Parathyroid adenoma (tissue), 2 donors: ENCODE data around the gene OR6B3.

Experiments used
- H2AFZ ChIP-seq: fragments of 300-600 bp; sonication (generic); one replicate; pipeline ENCODE4 v1.7.0; 2017; ENCODE audit warnings: antibody characterized with exemption, mild to moderate bottlenecking
- H3K27ac ChIP-seq: fragments of 300-600 bp; sonication (generic); one replicate; pipeline ENCODE4 v1.7.0; 2017
- H3K27me3 ChIP-seq: fragments of 300-600 bp; sonication (generic); one replicate; pipeline ENCODE4 v1.7.0; 2017; ENCODE audit warnings: low read length; ENCODE audit not compliant: control insufficient read depth, insufficient read depth
- H3K36me3 ChIP-seq: fragments of 300-600 bp; sonication (generic); one replicate; pipeline ENCODE4 v1.7.0; 2017; ENCODE audit warnings: low read length; ENCODE audit not compliant: control insufficient read depth, insufficient read depth
- H3K4me1 ChIP-seq: fragments of 300-600 bp; sonication (generic); one replicate; pipeline ENCODE4 v1.7.0; 2017; ENCODE audit warnings: control low read depth
- H3K4me2 ChIP-seq: fragments of 300-600 bp; sonication (generic); one replicate; pipeline ENCODE4 v1.7.0; 2017; ENCODE audit warnings: low read length
- H3K4me3 ChIP-seq: fragments of 300-600 bp; sonication (generic); one replicate; pipeline ENCODE4 v1.7.0; 2017; ENCODE audit warnings: low read depth, low read length
- H3K79me2 ChIP-seq: fragments of 300-600 bp; sonication (generic); one replicate; pipeline ENCODE4 v1.7.0; 2017; ENCODE audit warnings: control low read depth
- H3K9ac ChIP-seq: fragments of 300-600 bp; sonication (generic); one replicate; pipeline ENCODE4 v1.7.0; 2017; ENCODE audit warnings: mild to moderate bottlenecking
- H3K9me3 ChIP-seq: fragments of 300-600 bp; sonication (generic); one replicate; pipeline ENCODE4 v1.7.0; 2017; ENCODE audit warnings: low read length; ENCODE audit not compliant: control insufficient read depth
- CTCF ChIP-seq: fragments of 300-600 bp; sonication (generic); IDR thresholded peaks from one replicate; pipeline ENCODE4 v1.7.0; 2017; ENCODE audit warnings: antibody characterized with exemption, mild to moderate bottlenecking
- donor health status: primary hyperparathyroidism.

Gene OR6B3

GRCh38 chr2:240086563-240086962 lies 33.2 kb upstream of the OR6B3 start:
- TF ChIP-seq CTCF: no peak
- no peaks in the 10 kb centered on the region for H3K27me3 ChIP-seq
- no peak overlapping the region for H3K9ac ChIP-seq
- H2AFZ ChIP-seq: no peak overlapping the region
- H3K36me3 ChIP-seq: no peaks in the 10 kb centered on the region
- no peaks in the 10 kb centered on the region for H3K4me1 ChIP-seq
- no peak overlapping the region for H3K4me2 ChIP-seq
- no peak overlapping the region for H3K27ac ChIP-seq
- no peaks in the 10 kb centered on the region for H3K9me3 ChIP-seq
- no peaks in the 10 kb centered on the region for H3K79me2 ChIP-seq
- no peak overlapping the region for H3K4me3 ChIP-seq

GRCh38 chr2:240078631-240079030 lies 25.3 kb upstream of the OR6B3 start:
- Histone ChIP-seq H3K9ac (no peak overlapping the region), H2AFZ (no peak overlapping the region), H3K27me3 (no peaks in the 10 kb centered on the region), H3K4me2 (no peak overlapping the region), H3K4me1 (no peaks in the 10 kb centered on the region), H3K79me2 (no peaks in the 10 kb centered on the region), H3K4me3 (no peak overlapping the region), H3K27ac (no peak overlapping the region), H3K9me3 (no peaks in the 10 kb centered on the region), H3K36me3 (no peaks in the 10 kb centered on the region)
- TF ChIP-seq CTCF: no peak

- no peaks in the 10 kb centered on the region for H3K27me3 ChIP-seq
- H3K4me2 ChIP-seq: no peak overlapping the region
- H3K4me3 ChIP-seq: no peak overlapping the region
- H2AFZ ChIP-seq: no peak overlapping the region
- H3K27ac ChIP-seq: no peak overlapping the region
- H3K9me3 ChIP-seq: no peaks in the 10 kb centered on the region
- no peak overlapping the region for H3K9ac ChIP-seq
- no peak for TF ChIP-seq CTCF
- H3K79me2 ChIP-seq: no peaks in the 10 kb centered on the region
- no peaks in the 10 kb centered on the region for H3K36me3 ChIP-seq
- H3K4me1 ChIP-seq: no peaks in the 10 kb centered on the region
Observed at GRCh38 chr2:240077442-240077841, 24.1 kb upstream of the OR6B3 start.

- H3K9me3 ChIP-seq: no peaks in the 10 kb centered on the region
- H3K4me3 ChIP-seq: no peak overlapping the region
- no peaks in the 10 kb centered on the region for H3K79me2 ChIP-seq
- no peaks in the 10 kb centered on the region for H3K4me1 ChIP-seq
- TF ChIP-seq CTCF: no peak
- H3K27ac ChIP-seq: no peak overlapping the region
- H2AFZ ChIP-seq: no peak overlapping the region
- H3K36me3 ChIP-seq: no peaks in the 10 kb centered on the region
- no peak overlapping the region for H3K9ac ChIP-seq
- no peaks in the 10 kb centered on the region for H3K27me3 ChIP-seq
- H3K4me2 ChIP-seq: no peak overlapping the region
Observed at GRCh38 chr2:240074545-240074944, 21.2 kb upstream of the OR6B3 start.

GRCh38 chr2:240070907-240071306 lies 17.6 kb upstream of the OR6B3 start:
- no peak overlapping the region for H3K9ac ChIP-seq
- H3K27ac ChIP-seq: no peak overlapping the region
- no peaks in the 10 kb centered on the region for H3K4me1 ChIP-seq
- no peak overlapping the region for H3K4me3 ChIP-seq
- TF ChIP-seq CTCF: no peak
- H3K27me3 ChIP-seq: no peaks in the 10 kb centered on the region
- H2AFZ ChIP-seq: no peak overlapping the region
- H3K36me3 ChIP-seq: no peaks in the 10 kb centered on the region
- H3K4me2 ChIP-seq: no peak overlapping the region
- H3K79me2 ChIP-seq: no peaks in the 10 kb centered on the region
- H3K9me3 ChIP-seq: no peaks in the 10 kb centered on the region
